HG02571 (cell line): ENCODE measurements around the gene PPM1H.
"Not testable (repeated sequence)": the region's sequence is repeated elsewhere in the genome, so short reads cannot be mapped to it uniquely, and the experiment has no call there.

Experiments used
- ATAC-seq: cut with Tn5 transposase; IDR thresholded peaks from one replicate; pipeline ENCODE4 v1.9.1; 2021; ENCODE audit warnings: mild to moderate bottlenecking, moderate library complexity; ENCODE audit not compliant: unreplicated experiment

The PPM1H gene

GRCh38 chr12:62910549-62911169, 24.3 kb downstream of the PPM1H start:
- ATAC-seq = no peak

GRCh38 chr12:62909340-62909739, 25.6 kb downstream of the PPM1H start:
- ATAC-seq = no peak

GRCh38 chr12:62908674-62909073, 26.3 kb downstream of the PPM1H start:
- no peak for ATAC-seq

- ATAC-seq = no peak
Observed at GRCh38 chr12:62907561-62907960, 27.4 kb downstream of the PPM1H start.

GRCh38 chr12:62907078-62907477, 27.9 kb downstream of the PPM1H start:
- ATAC-seq = no peak

GRCh38 chr12:62903151-62903550, 31.8 kb downstream of the PPM1H start:
- no peak for ATAC-seq

- no peak for ATAC-seq
Observed at GRCh38 chr12:62900686-62901272, 34.2 kb downstream of the PPM1H start.

GRCh38 chr12:62899568-62900390, 35.2 kb downstream of the PPM1H start:
- no peak for ATAC-seq

GRCh38 chr12:62898526-62898925, 36.4 kb downstream of the PPM1H start:
- ATAC-seq = no peak

- ATAC-seq = no peak
Observed at GRCh38 chr12:62895351-62895877, 39.5 kb downstream of the PPM1H start.

- no peak for ATAC-seq
Observed at GRCh38 chr12:62893276-62893675, 41.7 kb downstream of the PPM1H start.

- ATAC-seq = no peak
Observed at GRCh38 chr12:62891805-62892549, 43.0 kb downstream of the PPM1H start.

- no peak for ATAC-seq
Observed at GRCh38 chr12:62888454-62889110, 46.4 kb downstream of the PPM1H start.

GRCh38 chr12:62886796-62887195, 48.2 kb downstream of the PPM1H start:
- ATAC-seq = no peak

- no peak for ATAC-seq
Observed at GRCh38 chr12:62885242-62885641, 49.7 kb downstream of the PPM1H start.

- not testable (repeated sequence) for ATAC-seq
Observed at GRCh38 chr12:62884832-62885231, 50.1 kb downstream of the PPM1H start.

GRCh38 chr12:62882696-62883095, 52.3 kb downstream of the PPM1H start:
- no peak for ATAC-seq

GRCh38 chr12:62882140-62882539, 52.8 kb downstream of the PPM1H start:
- ATAC-seq = no peak

- no peak for ATAC-seq
Observed at GRCh38 chr12:62879691-62880090, 55.3 kb downstream of the PPM1H start.

- not testable (repeated sequence) for ATAC-seq
Observed at GRCh38 chr12:62879228-62879627, 55.7 kb downstream of the PPM1H start.

GRCh38 chr12:62878211-62878610, 56.7 kb downstream of the PPM1H start:
- ATAC-seq = no peak
